WTC11 (cell line): ENCODE results near the gene DYNLRB2. TPM values are rescaled to one million over a fixed set of nuclear protein-coding genes. Genes with fewer than 3 reads are reported as not detected.

Source experiments
- ATAC-seq: fragments of 200-7000 bp; cut with Tn5 transposase; 2 replicates; pipeline ENCODE4 v1.10.0; 2021; ENCODE audit warnings: mild to moderate bottlenecking, moderate library complexity
- CTCF ChIA-PET: fragments of 300-600 bp; sonication (Branson Sonifier 250); formaldehyde crosslinking; loops from one replicate; lab custom pipeline; 2021; ENCODE audit warnings: antibody characterized with exemption; lab: Charles Lee
- POLR2A ChIA-PET: fragments of 350-600 bp; sonication (Branson Sonifier 250); formaldehyde crosslinking; loops from one replicate; lab custom pipeline; 2021; ENCODE audit warnings: antibody characterized with exemption; lab: Charles Lee
- DNase-seq: peaks from one replicate; pipeline ENCODE4 v3.0.0; 2021; ENCODE audit warnings: low spot score
- H3K27ac Mint-ChIP-seq: 2 replicates; pipeline ENCODE4 v1.8.0; 2021; ENCODE audit warnings: mixed read lengths
- H3K27me3 Mint-ChIP-seq: 2 replicates; pipeline ENCODE4 v1.8.0; 2021; ENCODE audit warnings: low read depth, mild to moderate bottlenecking, moderate library complexity, mixed read lengths
- H3K36me3 Mint-ChIP-seq: 2 replicates; pipeline ENCODE4 v1.8.0; 2021; ENCODE audit warnings: mixed read lengths
- H3K4me1 Mint-ChIP-seq: 2 replicates; pipeline ENCODE4 v1.8.0; 2022; ENCODE audit warnings: mixed read lengths
- H3K4me3 Mint-ChIP-seq: 2 replicates; pipeline ENCODE4 v1.8.0; 2021; ENCODE audit warnings: mild to moderate bottlenecking, moderate library complexity, mixed read lengths
- H3K9me3 Mint-ChIP-seq: 2 replicates; pipeline ENCODE4 v1.8.0; 2021; ENCODE audit warnings: mixed read lengths
- AFF4 ChIP-seq: sonication (generic); formaldehyde crosslinking; IDR thresholded peaks from 2 replicates; pipeline ENCODE4 v1.8.1; 2023; ENCODE audit warnings: mild to moderate bottlenecking, missing genetic modification reagents, borderline replicate concordance
- CBFB ChIP-seq: sonication (generic); formaldehyde crosslinking; IDR thresholded peaks from 2 replicates; pipeline ENCODE4 v1.8.1; 2022; ENCODE audit warnings: mild to moderate bottlenecking, low read depth, missing genetic modification reagents
- CTCF ChIP-seq: fragments of 200-600 bp; IDR thresholded peaks from 2 replicates; pipeline ENCODE4 v1.8.0; 2022; ENCODE audit warnings: antibody characterized with exemption
- ELF4 ChIP-seq: sonication (generic); formaldehyde crosslinking; IDR thresholded peaks from 2 replicates; pipeline ENCODE4 v1.8.1; 2022; ENCODE audit warnings: low read depth, mild to moderate bottlenecking, moderate library complexity, missing genetic modification reagents
- HMGA2 ChIP-seq: fragments of 250-450 bp; sonication (Bioruptor Pico); IDR thresholded peaks from 2 replicates; pipeline ENCODE4 v1.4.0; 2021; ENCODE audit warnings: mild to moderate bottlenecking, moderate library complexity
- IRF2 ChIP-seq: sonication (generic); formaldehyde crosslinking; IDR thresholded peaks from 2 replicates; pipeline ENCODE4 v1.8.0; 2022; ENCODE audit warnings: low read depth, missing genetic modification reagents, borderline replicate concordance
- NFATC4 ChIP-seq: fragments of 250-450 bp; sonication (Bioruptor Pico); IDR thresholded peaks from 2 replicates; pipeline ENCODE4 v1.9.0; 2021; ENCODE audit warnings: mild to moderate bottlenecking
- PRDM15 ChIP-seq: sonication (generic); formaldehyde crosslinking; IDR thresholded peaks from 2 replicates; pipeline ENCODE4 v1.8.0; 2022; ENCODE audit warnings: missing genetic modification reagents
- PRRX2 ChIP-seq: fragments of 250-450 bp; sonication (Bioruptor Pico); IDR thresholded peaks from 2 replicates; pipeline ENCODE4 v1.8.0; 2021; ENCODE audit warnings: mild to moderate bottlenecking
- RELA ChIP-seq: sonication (generic); formaldehyde crosslinking; IDR thresholded peaks from 2 replicates; pipeline ENCODE4 v1.8.1; 2022; ENCODE audit warnings: missing genetic modification reagents, mild to moderate bottlenecking, borderline replicate concordance
- SP1 ChIP-seq: sonication (generic); formaldehyde crosslinking; conservative IDR thresholded peaks from 2 replicates; pipeline ENCODE4 v1.8.1; 2022; ENCODE audit warnings: missing genetic modification reagents
- TP53 ChIP-seq: sonication (generic); formaldehyde crosslinking; IDR thresholded peaks from 2 replicates; pipeline ENCODE4 v1.8.1; 2023; ENCODE audit warnings: mild to moderate bottlenecking, missing genetic modification reagents
- ZMAT4 ChIP-seq: fragments of 250-450 bp; sonication (Bioruptor Pico); IDR thresholded peaks from 2 replicates; pipeline ENCODE4 v1.9.0; 2021; ENCODE audit warnings: mild to moderate bottlenecking
- ZNF281 ChIP-seq: sonication (generic); formaldehyde crosslinking; IDR thresholded peaks from 2 replicates; pipeline ENCODE4 v1.8.0; 2023; ENCODE audit warnings: mild to moderate bottlenecking, missing genetic modification reagents
- ZNF671 ChIP-seq: fragments of 250-450 bp; sonication (Bioruptor Pico); IDR thresholded peaks from 2 replicates; pipeline ENCODE4 v1.8.0; 2021; ENCODE audit warnings: mild to moderate bottlenecking
- ZSCAN18 ChIP-seq: fragments of 250-450 bp; sonication (Bioruptor Pico); IDR thresholded peaks from 2 replicates; pipeline ENCODE4 v2.1.2; 2022; ENCODE audit warnings: mild to moderate bottlenecking, moderate library complexity
- total RNA-seq: library from RNA; stranded (reverse); gene quantifications from 3 replicates; pipeline ENCODE4 v1.2.3, GENCODE V29; 2021
- TF ChIP-seq, protein P1 (sequence below): sonication (generic); formaldehyde crosslinking; conservative IDR thresholded peaks from 2 replicates; pipeline ENCODE4 v1.8.1; 2023; ENCODE audit warnings: mild to moderate bottlenecking, low read depth, missing genetic modification reagents, moderate library complexity
- TF ChIP-seq, protein P2 (sequence below): sonication (generic); formaldehyde crosslinking; IDR thresholded peaks from 2 replicates; pipeline ENCODE4 v1.8.1; 2023; ENCODE audit warnings: mild to moderate bottlenecking, missing genetic modification reagents, moderate library complexity

DYNLRB2 gene
- total RNA-seq, 1 experiment from 2014 or later = not detected

- ChIA-PET POLR2A (no interaction called here), CTCF (interaction anchor here (1.0 kb wide), 1 partner anchor 224 kb away, joined by 3 read pairs; no protein-coding TSS in a partner anchor)
- DNase-seq = no peak
- TF ChIP-seq ZMAT4 (CRISPR knock-in tag) = no peak
- no peak for TF ChIP-seq RELA
- no peak for TF ChIP-seq HMGA2
- no peak for TF ChIP-seq ELF4 (CRISPR knock-in tag)
- no peak for TF ChIP-seq IRF2 (CRISPR knock-in tag)
- TF ChIP-seq, protein P1, sequence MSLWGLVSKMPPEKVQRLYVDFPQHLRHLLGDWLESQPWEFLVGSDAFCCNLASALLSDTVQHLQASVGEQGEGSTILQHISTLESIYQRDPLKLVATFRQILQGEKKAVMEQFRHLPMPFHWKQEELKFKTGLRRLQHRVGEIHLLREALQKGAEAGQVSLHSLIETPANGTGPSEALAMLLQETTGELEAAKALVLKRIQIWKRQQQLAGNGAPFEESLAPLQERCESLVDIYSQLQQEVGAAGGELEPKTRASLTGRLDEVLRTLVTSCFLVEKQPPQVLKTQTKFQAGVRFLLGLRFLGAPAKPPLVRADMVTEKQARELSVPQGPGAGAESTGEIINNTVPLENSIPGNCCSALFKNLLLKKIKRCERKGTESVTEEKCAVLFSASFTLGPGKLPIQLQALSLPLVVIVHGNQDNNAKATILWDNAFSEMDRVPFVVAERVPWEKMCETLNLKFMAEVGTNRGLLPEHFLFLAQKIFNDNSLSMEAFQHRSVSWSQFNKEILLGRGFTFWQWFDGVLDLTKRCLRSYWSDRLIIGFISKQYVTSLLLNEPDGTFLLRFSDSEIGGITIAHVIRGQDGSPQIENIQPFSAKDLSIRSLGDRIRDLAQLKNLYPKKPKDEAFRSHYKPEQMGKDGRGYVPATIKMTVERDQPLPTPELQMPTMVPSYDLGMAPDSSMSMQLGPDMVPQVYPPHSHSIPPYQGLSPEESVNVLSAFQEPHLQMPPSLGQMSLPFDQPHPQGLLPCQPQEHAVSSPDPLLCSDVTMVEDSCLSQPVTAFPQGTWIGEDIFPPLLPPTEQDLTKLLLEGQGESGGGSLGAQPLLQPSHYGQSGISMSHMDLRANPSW = no peak
- no peak for TF ChIP-seq CTCF
- TF ChIP-seq ZNF671 (CRISPR knock-in tag) = no peak
- no peak for TF ChIP-seq CBFB
- no peak for TF ChIP-seq AFF4 (CRISPR knock-in tag)
- TF ChIP-seq ZSCAN18 (CRISPR knock-in tag) = no peak
- no peak for TF ChIP-seq PRRX2 (CRISPR knock-in tag)
- TF ChIP-seq PRDM15 (CRISPR knock-in tag) = no peak
- TF ChIP-seq SP1 (CRISPR knock-in tag) = no peak
- TF ChIP-seq NFATC4 = no peak
- TF ChIP-seq, protein P2, sequence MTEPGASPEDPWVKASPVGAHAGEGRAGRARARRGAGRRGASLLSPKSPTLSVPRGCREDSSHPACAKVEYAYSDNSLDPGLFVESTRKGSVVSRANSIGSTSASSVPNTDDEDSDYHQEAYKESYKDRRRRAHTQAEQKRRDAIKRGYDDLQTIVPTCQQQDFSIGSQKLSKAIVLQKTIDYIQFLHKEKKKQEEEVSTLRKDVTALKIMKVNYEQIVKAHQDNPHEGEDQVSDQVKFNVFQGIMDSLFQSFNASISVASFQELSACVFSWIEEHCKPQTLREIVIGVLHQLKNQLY (CRISPR knock-in tag) = no peak
- TF ChIP-seq ZNF281 (CRISPR knock-in tag) = no peak
- TF ChIP-seq TP53 (CRISPR knock-in tag) = no peak
- Mint-ChIP-seq H3K9me3 (peaks cover 15% of the 10 kb centered on the region), H3K4me3 (no peak overlapping the region), H3K4me1 (peaks cover 6% of the 10 kb centered on the region), H3K27me3 (no peaks in the 10 kb centered on the region), H3K36me3 (no peaks in the 10 kb centered on the region), H3K27ac (no peak overlapping the region)
- ATAC-seq = no peak
Measured at GRCh38 chr16:80500961-80501525, 39.8 kb upstream of the DYNLRB2 start.
